HFF-Myc (cell line): ENCODE measurements around the gene PLXNB2.

Source experiments
- DNase-seq: peaks from one replicate; pipeline ENCODE4 v3.0.0-alpha.2; 2011; ENCODE audit warnings: low read depth; ENCODE audit errors: extremely low read depth
- H3K4me3 ChIP-seq: replicated peaks from 2 replicates; pipeline ENCODE4 v1.5.1; 2011; ENCODE audit warnings: low read depth, mild to moderate bottlenecking, control low read depth, low read length
- CTCF ChIP-seq: IDR thresholded peaks from 2 replicates; pipeline ENCODE4 v1.5.1; 2012; ENCODE audit warnings: mild to moderate bottlenecking, low read depth, low read length, control low read depth; ENCODE audit errors: missing control alignments

The PLXNB2 gene

GRCh38 chr22:50236731-50237409 is 70.6 kb downstream of the PLXNB2 start:
- peak; percentile 51 for TF ChIP-seq CTCF
- DNase-seq: no peak
- no peak overlapping the region for H3K4me3 ChIP-seq

- DNase-seq: no peak
- no peak for TF ChIP-seq CTCF
- no peak overlapping the region for H3K4me3 ChIP-seq
Observed at GRCh38 chr22:50233223-50233622, 74.2 kb downstream of the PLXNB2 start.

GRCh38 chr22:50232481-50233151 is 74.8 kb downstream of the PLXNB2 start:
- TF ChIP-seq CTCF: no peak
- DNase-seq: no peak
- H3K4me3 ChIP-seq: no peak overlapping the region

GRCh38 chr22:50229370-50229769 is 78.1 kb downstream of the PLXNB2 start:
- no peak for DNase-seq
- no peak overlapping the region for H3K4me3 ChIP-seq
- no peak for TF ChIP-seq CTCF

GRCh38 chr22:50228366-50228765 is 79.1 kb downstream of the PLXNB2 start:
- H3K4me3 ChIP-seq: no peak overlapping the region
- DNase-seq: no peak
- no peak for TF ChIP-seq CTCF

GRCh38 chr22:50227579-50228215 is 79.7 kb downstream of the PLXNB2 start:
- DNase-seq: no peak
- TF ChIP-seq CTCF: no peak
- no peak overlapping the region for H3K4me3 ChIP-seq
